Activated naive CD4-positive, alpha-beta T cell treated with anti-CD3 and anti-CD28 coated beads, Interleukin-2, amount 50 U/mL, for 72 hours (primary cell): ENCODE measurements around the gene CREBZF. TPM values are rescaled to one million over a fixed set of nuclear protein-coding genes. Genes with fewer than 3 reads are reported as not detected.
"Not testable (repeated sequence)": the region's sequence is repeated elsewhere in the genome, so short reads cannot be mapped to it uniquely, and the experiment has no call there.

Experiments
- ATAC-seq, 2 donors: fragments of 150-1000 bp; cut with Tn5 transposase; 2 replicates each; pipeline ENCODE4 v1.10.0; 2021; ENCODE audit warnings: mild to moderate bottlenecking in 2 of 2, moderate library complexity in 2 of 2
- DNase-seq, 2 donors: peaks; one replicate each; pipeline ENCODE4 v3.0.0; 2021 to 2022; ENCODE audit warnings: low spot score in 2 of 2
- H3K27ac Mint-ChIP-seq, 2 donors: one replicate each; pipeline ENCODE4 v1.8.0; 2022; ENCODE audit warnings: mild to moderate bottlenecking in 2 of 2, mixed read lengths in 2 of 2
- H3K36me3 Mint-ChIP-seq, 2 donors: one replicate each; pipeline ENCODE4 v1.8.0; 2022; ENCODE audit warnings: mixed read lengths in 2 of 2
- H3K9me3 Mint-ChIP-seq, 2 donors: one replicate each; pipeline ENCODE4 v1.8.0; 2022; ENCODE audit warnings: mixed read lengths in 2 of 2
- total RNA-seq, 2 donors: library from RNA; stranded (reverse); gene quantifications; one replicate each; pipeline ENCODE4 v1.2.3, GENCODE V29; 2022

The CREBZF gene
- total RNA-seq, 2 donors from 2014 or later: 61.0 to 65.7 TPM

DNA sequence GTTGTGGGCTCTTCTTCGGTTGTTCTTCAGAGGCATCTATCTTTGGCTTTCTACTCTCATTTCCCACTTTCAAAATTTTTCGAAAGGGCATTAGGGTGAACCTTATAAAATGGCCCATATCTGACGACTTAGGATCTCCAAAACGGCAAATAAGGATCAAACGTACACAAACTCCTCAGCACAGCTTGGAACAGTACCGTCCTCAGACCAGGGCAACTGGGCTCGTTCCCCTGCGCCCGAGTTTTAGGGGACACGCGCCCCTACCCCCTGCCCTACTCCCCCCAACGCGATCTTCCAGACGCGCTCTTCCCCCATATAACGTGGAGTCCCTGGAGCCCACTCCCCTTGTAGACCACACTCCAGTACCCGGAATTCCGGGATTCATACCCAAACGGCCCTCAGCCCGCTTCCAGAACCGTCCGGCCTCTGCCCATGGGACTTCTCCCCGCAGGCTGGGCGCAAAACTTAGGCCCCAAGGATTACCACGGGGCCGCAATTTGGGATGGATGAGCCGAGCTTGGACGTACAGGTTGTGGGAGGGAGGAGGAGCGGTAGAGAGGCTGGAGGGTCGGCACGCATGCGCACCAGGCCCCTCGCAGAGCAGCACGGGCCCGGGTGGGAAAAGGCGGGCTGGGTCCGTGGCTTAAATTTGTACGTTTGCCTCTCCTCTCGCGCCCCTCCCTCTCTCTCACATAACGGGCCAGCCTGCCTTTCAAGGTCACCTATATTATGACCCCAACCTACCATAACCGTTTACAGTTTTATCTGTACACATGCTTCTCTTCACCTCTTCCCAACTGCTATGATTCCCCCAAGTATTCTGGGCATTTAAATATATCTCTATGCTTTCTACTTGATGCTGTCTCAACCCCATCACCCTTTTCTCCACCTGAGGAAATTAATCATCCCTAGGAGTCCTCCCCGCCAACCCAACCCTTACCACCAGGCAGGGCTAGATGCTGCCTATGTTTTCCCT lies 17.7 kb upstream of the CREBZF start:
- Mint-ChIP-seq H3K36me3 (peaks cover 0 to 5% of the 10 kb centered on the region in 2 donors), H3K9me3 (no peaks in the 10 kb centered on the region), H3K27ac (peak overlapping the region; percentile 92 to 94)
- ATAC-seq (peak; percentile 88 to 92), DNase-seq (peak; percentile 65 to 69)

DNA sequence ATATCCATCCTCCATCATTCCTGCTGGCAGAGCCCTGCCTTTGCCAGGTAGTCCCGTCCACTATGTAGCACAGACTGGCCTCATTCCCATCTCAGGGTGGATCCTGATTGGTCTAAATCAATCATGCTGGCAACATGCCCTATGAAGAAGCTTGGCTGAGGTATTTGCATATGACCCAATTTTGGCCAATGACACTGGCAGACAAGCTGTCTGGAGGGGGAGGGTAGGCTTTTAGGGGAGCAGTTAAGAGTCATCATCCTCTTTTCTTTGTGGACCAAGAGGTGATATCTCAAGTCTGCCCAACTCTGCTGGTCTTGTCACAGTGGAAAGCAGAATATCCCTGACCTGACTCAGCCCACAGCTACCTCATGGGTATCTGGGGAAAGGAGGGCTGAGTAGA lies 16.0 kb upstream of the CREBZF start:
- Mint-ChIP-seq H3K27ac (no peak overlapping the region), H3K36me3 (peaks cover 0 to 5% of the 10 kb centered on the region in 2 donors), H3K9me3 (no peaks in the 10 kb centered on the region)
- DNase-seq (no peak), ATAC-seq (peak; percentile 27 to 44)

DNA sequence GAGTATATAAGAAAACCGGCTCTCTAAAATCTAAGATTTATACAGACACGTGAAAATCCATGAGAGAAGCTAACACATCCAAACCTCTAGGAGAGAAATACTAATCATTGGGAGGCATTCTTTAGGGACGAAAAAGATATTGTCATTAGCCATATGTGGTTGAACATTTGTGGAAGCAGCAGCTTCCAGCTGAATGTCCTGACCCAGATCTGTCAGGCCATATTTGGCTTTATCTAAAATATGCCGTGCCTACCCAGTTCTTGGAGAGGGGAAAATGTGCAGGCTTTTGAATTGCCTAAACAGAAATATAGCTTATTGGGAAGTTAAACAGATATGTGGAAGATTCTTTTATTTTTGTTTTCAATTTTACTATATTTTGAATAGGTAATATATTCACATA lies 14.6 kb upstream of the CREBZF start:
- no peak for DNase-seq
- peaks cover 0 to 5% of the 10 kb centered on the region in 2 donors for H3K36me3 Mint-ChIP-seq
- no peak overlapping the region for H3K27ac Mint-ChIP-seq
- H3K9me3 Mint-ChIP-seq: peaks cover 0 to 3% of the 10 kb centered on the region in 2 donors
- ATAC-seq: no peak

DNA sequence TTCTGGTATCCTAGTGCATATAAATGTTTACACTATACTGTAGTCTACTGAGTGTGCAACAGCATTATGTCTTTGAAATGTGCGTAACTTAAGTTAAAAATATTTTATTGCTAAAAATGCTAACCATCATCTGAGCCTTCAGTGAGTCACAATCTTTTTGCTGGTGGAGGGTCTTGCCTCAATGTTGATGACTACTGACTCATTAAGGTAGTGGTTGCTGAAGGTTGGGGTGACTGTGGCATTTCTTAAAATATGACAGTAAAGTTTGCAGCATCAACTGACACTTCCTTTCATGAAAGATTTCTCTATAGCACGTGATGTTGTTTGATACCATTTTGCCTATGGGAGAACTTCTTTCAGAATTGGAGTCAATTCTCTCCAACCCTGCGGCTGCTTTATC lies 8.5 kb upstream of the CREBZF start:
- Mint-ChIP-seq H3K36me3 (no peaks in the 10 kb centered on the region), H3K27ac (no peak overlapping the region), H3K9me3 (peaks cover 3 to 4% of the 10 kb centered on the region in 2 donors)
- ATAC-seq (peak in 1 of 2 donors; percentile 84), DNase-seq (no peak)

DNA sequence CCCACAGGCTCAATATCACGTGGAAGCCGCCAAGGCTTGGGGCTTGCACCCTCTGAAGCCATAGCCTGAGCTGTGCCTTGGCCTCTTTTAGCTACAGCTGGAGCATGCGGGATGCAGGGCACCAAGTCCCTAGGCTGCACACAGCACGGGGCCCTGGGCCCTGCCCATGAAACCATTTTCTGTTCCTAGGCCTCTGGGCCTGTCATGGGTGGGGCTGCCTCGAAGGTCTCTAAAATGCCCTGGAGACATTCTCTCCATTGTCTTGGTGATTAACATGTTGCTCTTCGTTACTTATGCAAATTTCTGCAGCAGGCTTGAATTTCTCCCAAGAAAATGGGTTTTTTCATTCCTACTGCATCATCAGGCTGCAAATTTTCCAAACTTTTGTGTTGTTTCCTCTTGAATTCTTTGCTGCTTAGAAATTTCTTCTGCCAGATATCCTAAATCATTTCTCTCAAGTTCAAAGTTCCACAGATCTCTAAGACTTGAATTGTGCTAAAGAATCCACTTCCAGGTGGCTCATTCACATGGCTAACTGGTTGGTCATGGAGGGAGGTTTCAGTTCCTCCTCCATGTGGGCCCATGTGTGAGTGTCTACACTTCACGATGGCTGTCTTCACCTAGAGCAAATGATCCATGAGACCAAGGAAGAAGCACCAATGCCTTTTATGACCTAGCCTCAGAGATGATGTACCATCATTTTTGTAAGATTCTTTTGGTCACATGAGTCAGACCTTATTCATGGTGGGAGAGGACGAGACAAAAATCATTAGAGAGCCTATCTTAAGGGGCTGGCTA lies 7.4 kb upstream of the CREBZF start:
- DNase-seq (no peak), ATAC-seq (no peak)
- Mint-ChIP-seq H3K36me3 (no peaks in the 10 kb centered on the region), H3K9me3 (peaks cover 3 to 4% of the 10 kb centered on the region in 2 donors), H3K27ac (no peak overlapping the region)

DNA sequence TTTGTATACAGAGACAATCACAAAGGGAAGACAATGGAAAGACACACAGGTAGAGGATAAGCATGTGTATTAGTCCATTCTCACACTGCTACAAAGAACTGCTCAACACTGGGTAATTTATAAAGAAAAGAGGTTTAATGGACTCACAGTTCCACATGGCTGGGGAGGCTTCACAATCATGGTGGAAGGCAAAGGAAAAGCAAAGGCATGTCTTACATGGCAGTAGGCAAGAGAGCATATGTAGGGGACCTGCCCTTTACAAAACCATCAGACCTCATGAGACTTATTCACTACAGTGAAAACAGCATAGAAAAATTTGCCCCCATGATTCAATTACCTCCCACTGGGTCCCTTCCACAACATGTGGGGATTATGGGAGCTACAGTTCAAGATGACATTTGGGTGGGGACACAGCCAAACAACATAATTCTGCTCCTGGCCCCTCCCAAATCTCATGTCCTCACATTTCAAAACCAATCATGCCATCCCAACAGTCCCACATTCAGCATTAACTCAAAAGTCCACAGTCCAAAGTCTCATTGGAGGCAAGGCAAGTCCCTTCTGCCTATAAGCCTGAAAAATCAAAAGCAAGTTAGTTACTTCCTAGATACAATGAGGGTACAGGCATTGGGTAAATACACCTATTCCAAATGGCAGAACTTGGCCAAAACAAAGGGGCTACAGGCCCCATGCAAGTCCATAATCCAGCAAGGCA lies 6.2 kb upstream of the CREBZF start:
- H3K9me3 Mint-ChIP-seq, ATAC-seq, H3K36me3 Mint-ChIP-seq, H3K27ac Mint-ChIP-seq, DNase-seq: not testable (repeated sequence)

DNA sequence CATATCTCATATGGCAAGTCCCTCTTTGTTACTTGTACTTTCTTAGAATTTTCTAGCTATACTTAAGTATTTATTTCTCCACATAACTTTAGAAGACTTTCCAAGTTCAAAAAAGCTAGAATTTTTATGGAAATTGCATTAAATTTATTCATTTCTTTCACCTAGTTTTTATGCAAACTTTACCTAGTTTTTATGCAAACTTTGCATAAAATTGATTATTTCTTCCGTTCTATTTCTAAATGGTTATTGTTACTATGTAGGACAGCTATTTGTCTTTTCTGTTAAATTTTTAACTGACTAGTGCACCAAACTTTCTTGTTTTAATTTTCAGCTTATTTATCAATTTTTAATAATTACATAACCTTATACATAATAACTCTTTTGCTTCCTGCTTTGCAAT lies 3.2 kb upstream of the CREBZF start:
- no peak for DNase-seq
- no peak for ATAC-seq
- no peak overlapping the region for H3K27ac Mint-ChIP-seq
- peaks cover 14 to 17% of the 10 kb centered on the region in 2 donors for H3K36me3 Mint-ChIP-seq
- peaks cover 0 to 3% of the 10 kb centered on the region in 2 donors for H3K9me3 Mint-ChIP-seq

DNA sequence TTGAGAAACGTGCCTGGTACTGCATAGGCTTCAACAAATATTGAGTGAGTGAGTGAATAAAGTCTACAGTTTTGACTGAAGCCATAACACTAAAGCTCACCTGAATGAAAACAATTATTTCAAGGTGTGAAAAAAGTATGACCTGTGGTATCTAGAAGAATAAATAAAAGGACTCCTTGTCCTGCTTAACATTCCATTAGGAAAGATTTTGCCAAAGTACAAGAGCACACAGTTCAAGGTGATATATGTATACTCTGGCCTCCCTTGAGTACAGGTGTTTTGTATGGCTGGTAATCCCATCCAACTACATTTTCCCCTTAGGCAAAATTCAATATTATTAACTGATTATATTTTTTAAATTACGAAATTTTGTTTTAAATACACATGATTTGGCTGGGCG lies 1.8 kb upstream of the CREBZF start:
- peaks cover 22 to 24% of the 10 kb centered on the region in 2 donors for H3K36me3 Mint-ChIP-seq
- no peaks in the 10 kb centered on the region for H3K9me3 Mint-ChIP-seq
- peak overlapping the region in 1 of 2 donors; percentile 97 for H3K27ac Mint-ChIP-seq
- ATAC-seq (no peak), DNase-seq (no peak)

DNA sequence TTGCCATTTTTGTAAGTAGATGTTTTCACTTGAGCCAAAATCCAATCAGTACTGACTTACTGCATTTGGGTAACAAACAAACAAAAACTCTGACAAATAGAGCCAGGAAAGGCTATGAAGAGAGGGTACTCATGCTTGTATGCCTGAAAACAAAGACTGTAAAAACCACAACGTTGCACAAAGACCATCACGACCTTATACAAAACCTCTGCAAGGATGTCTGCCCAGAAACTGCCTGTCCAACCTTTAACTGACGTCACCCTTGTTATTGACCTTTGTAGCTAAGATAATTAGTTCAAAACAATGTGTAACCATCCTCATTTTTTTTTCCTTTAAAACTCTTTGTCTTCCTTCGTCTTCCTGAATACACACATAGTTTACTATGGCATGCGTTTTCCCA lies 804 bp upstream of the CREBZF start:
- H3K27ac Mint-ChIP-seq: peak overlapping the region in 1 of 2 donors; percentile 97
- DNase-seq: no peak
- ATAC-seq: no peak

DNA sequence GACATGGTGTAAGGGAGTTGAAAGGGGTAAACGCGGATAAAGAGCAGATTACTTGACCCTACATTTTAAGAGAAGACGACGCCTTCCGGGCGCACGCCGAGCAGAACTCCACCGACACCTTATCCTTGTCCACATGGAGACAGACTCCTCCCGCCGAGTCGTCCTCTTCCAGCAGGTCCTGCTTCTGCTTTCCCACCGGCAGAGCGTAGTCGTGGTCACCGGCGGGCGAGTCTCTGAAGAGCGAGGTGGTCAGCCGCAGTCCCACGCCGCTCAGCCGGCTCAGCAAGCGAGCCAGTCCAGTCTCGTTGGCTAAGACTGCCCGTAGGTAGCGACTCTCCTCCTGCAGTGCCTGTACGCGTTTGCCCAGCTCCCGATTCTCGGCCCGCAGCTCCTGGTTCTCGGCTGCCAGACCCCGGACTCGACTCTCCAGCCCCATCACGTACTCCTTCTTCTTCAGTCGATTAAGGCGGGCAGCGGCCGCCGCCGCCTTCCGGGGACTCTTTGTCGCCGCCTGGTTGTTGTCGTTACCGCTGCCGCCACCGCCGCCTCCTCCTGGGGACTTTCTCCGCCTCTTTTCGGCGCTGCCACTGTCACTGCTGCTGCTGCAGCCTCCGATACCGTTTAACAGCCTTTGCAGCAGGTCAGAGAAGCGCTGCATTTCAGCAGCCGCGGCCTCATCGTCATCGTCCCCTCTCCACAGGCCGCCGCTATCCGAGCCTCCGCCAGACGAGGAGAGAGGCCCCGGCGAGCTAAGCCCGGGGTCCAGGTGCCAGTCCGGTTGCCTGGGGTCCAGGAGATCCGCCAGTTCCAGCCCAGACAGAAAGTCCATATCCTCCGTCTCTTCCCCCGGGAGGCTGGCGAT lies 945 bp downstream of the CREBZF start:
- peak; percentile 63 to 78 for ATAC-seq
- Mint-ChIP-seq H3K27ac (peak overlapping the region; percentile 97), H3K9me3 (no peaks in the 10 kb centered on the region), H3K36me3 (peaks cover 30 to 51% of the 10 kb centered on the region in 2 donors)
- DNase-seq: peak; percentile 82 to 83

More for the DNA sequence above, 804 bp upstream of the CREBZF start:
- peaks cover 22 to 33% of the 10 kb centered on the region in 2 donors for H3K36me3 Mint-ChIP-seq
- no peaks in the 10 kb centered on the region for H3K9me3 Mint-ChIP-seq

DNA sequence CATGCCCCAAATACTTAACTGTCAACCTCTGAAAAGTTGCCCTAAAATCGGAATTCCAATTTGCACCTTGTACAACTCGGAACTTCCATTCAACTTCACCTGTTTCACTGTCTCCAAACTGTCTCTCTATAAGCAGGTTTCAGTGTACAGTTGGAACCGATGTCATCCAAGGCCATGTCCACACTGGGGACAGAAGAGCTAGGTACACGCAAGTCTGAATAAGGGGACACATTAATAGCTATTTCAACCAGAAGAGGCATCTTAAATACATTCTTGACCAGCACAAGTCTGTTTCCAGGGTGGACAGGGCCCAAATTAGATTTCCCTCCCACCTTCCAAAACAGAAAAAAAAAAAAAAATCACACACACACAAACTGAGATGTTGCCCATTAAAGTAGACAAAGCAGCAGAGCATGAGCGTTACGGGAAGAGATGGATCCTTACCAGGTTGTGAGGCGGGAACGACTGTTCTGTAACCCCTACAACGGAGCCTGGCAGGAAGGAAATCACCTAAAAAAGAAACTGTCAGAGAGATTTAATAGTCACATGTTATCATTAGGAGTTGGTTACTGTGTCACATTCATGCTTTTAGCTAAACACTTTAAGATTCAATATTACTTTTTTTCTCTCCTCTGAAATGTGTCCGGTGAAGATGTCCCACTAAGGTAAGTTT lies 1.7 kb downstream of the CREBZF start:
- Mint-ChIP-seq H3K36me3 (peaks cover 30 to 55% of the 10 kb centered on the region in 2 donors), H3K9me3 (no peaks in the 10 kb centered on the region), H3K27ac (peak overlapping the region; percentile 97)
- ATAC-seq (peak in 1 of 2 donors; percentile 4), DNase-seq (no peak)

DNA sequence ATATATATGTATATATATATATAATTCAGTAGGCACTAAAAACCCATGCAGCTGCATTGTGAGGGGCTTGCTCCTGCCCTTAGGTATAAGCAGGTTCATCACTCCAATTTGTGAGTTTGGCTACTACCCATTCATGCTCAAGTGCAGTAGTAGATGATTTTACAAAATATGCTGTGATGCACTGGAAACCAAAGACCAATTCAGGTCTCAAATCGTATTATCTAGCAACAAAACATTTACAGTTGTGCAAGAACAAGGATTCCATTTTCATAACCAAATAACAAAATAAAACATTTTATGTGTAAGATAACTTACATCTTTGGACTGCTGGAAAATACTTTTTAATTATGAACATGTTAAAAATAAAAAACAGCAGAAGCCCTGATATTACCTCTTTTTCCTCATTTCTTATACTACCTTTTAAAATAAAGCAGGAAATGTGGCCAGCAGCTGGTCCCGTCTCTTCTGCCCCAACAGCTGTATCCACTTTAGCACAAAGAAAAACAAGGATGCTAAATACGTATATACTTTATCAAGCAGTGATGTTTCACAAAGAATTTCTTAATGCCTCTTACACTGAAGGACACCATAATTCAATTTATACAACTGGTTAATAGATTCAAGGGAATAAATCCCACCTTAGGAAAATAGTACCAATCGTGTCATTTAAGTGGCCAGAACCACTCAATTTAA lies 2.8 kb downstream of the CREBZF start:
- no peak for ATAC-seq
- no peak overlapping the region for H3K27ac Mint-ChIP-seq
- H3K36me3 Mint-ChIP-seq: peaks cover 30 to 55% of the 10 kb centered on the region in 2 donors

DNA sequence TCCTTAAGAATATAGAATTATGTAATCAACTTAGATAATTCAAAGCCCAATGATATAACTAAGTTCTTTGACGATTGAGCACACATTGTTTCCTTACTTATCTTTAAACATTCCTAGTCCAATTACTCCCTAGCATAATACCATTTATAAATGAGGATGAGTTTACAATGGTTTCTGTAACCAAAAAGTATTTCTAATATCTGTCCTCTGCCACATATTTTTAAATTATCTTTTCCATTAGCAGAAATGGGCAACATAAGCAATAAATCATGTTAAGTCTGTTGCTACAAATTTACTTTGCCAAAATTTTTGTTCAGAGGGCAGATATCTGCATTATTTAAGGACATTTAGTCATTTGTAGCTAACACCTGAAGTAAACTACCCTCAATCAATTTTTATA lies 6.7 kb downstream of the CREBZF start:
- no peak for DNase-seq
- peak overlapping the region in 1 of 2 donors; percentile 26 for H3K27ac Mint-ChIP-seq
- H3K9me3 Mint-ChIP-seq: no peaks in the 10 kb centered on the region
- H3K36me3 Mint-ChIP-seq: peaks cover 13 to 42% of the 10 kb centered on the region in 2 donors
- ATAC-seq: no peak

More for the DNA sequence above, 2.8 kb downstream of the CREBZF start:
- no peak for DNase-seq
- H3K9me3 Mint-ChIP-seq: no peaks in the 10 kb centered on the region

DNA sequence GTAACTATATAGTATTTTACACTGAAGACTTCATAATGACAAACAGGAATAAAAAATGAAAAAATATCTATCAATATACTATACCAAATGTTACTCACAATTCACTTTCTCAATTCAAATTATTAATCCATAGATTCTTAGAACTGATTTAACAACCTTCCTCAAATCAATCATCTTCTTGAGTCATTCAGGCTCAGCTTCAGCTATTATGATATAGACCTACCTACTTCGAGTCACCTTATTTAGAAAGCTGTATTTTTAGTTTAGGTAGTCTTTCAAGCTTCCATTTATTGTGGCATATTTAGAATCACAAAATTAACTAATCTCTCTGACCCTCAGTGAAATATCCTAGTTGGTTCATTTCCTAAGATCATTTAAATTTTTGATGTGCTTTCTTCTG lies 8.2 kb downstream of the CREBZF start:
- peak overlapping the region in 1 of 2 donors; percentile 38 for H3K27ac Mint-ChIP-seq

DNA sequence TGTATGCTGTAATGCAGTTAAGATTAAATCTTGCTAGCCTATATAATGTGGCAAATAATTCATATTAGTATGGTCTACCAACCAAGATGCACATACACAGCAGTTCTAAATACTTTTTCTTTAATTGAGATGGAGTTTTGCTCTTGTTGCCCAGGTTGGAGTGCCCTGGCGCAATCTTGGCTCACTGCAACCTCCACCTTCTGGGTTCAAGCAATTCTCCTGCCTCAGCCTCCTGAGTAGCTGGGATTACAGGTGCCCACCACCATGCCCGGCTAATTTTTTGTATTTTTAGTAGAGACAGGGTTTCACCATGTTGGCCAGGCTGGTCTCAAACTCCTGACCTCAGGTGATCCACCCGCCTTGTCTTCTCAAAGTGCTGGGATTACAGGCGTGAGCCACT lies 10.6 kb downstream of the CREBZF start:
- not testable (repeated sequence) for ATAC-seq, H3K9me3 Mint-ChIP-seq, H3K27ac Mint-ChIP-seq, DNase-seq
- peaks cover 0 to 17% of the 10 kb centered on the region in 2 donors for H3K36me3 Mint-ChIP-seq

More for the DNA sequence above, 8.2 kb downstream of the CREBZF start:
- H3K9me3 Mint-ChIP-seq: no peaks in the 10 kb centered on the region
- DNase-seq (no peak), ATAC-seq (peak in 1 of 2 donors; percentile 76)
- H3K36me3 Mint-ChIP-seq: peaks cover 8 to 32% of the 10 kb centered on the region in 2 donors
